OCI-LY1 (cell line): ENCODE measurements around the gene CLBA1.
A peak's percentile ranks its signal among the peaks of the same experiment; 100 is the strongest.

Experiments
- H2AFZ ChIP-seq: fragments of 200-600 bp; sonication (generic), shearing (Covaris generic); 2 replicates; pipeline ENCODE4 v1.6.0; 2014; ENCODE audit warnings: antibody characterized with exemption, mild to moderate bottlenecking, low read length
- H3F3A ChIP-seq: fragments of 200-600 bp; sonication (generic), shearing (Covaris generic); 2 replicates; pipeline ENCODE4 v1.6.0; 2014; ENCODE audit warnings: mild to moderate bottlenecking, antibody characterized with exemption, low read length, moderate library complexity; ENCODE audit not compliant: insufficient read depth
- H3K27ac ChIP-seq: fragments of 200-600 bp; sonication (generic); 2 replicates; pipeline ENCODE4 v1.5.1; 2014; ENCODE audit warnings: low read length, mixed run types, mild to moderate bottlenecking, low read depth; ENCODE audit not compliant: poor library complexity, severe bottlenecking
- H3K27me3 ChIP-seq: fragments of 200-600 bp; sonication (generic); 2 replicates; pipeline ENCODE4 v1.6.0; 2014; ENCODE audit warnings: antibody characterized with exemption, mild to moderate bottlenecking, low read length, moderate library complexity; ENCODE audit not compliant: insufficient read depth
- H3K36me3 ChIP-seq: fragments of 200-600 bp; sonication (generic); 2 replicates; pipeline ENCODE4 v1.6.1; 2014; ENCODE audit warnings: mild to moderate bottlenecking, antibody characterized with exemption, low read length, moderate library complexity, mixed read lengths; ENCODE audit not compliant: insufficient read depth
- H3K4me1 ChIP-seq: fragments of 200-600 bp; sonication (generic); 2 replicates; pipeline ENCODE4 v1.5.1; 2014; ENCODE audit warnings: mild to moderate bottlenecking, low read length, moderate library complexity; ENCODE audit not compliant: insufficient read depth, severe bottlenecking
- H3K4me2 ChIP-seq: fragments of 200-600 bp; sonication (generic), shearing (Covaris generic); 2 replicates; pipeline ENCODE4 v1.6.1; 2014; ENCODE audit warnings: low read length
- H3K4me3 ChIP-seq: fragments of 200-600 bp; sonication (generic); 2 replicates; pipeline ENCODE4 v1.5.1; 2014; ENCODE audit warnings: low read length, low read depth, mild to moderate bottlenecking, mixed read lengths; ENCODE audit not compliant: poor library complexity, severe bottlenecking
- H3K79me2 ChIP-seq: fragments of 200-600 bp; shearing (Covaris generic); 2 replicates; pipeline ENCODE4 v1.6.1; 2016; ENCODE audit warnings: mixed run types, low read length, mixed read lengths; ENCODE audit not compliant: insufficient read depth
- H3K9ac ChIP-seq: fragments of 200-600 bp; sonication (generic), shearing (Covaris generic); 2 replicates; pipeline ENCODE4 v1.6.1; 2014; ENCODE audit warnings: mild to moderate bottlenecking, low read length, mixed read lengths
- H3K9me2 ChIP-seq: fragments of 200-600 bp; sonication (generic), shearing (Covaris generic); 2 replicates; pipeline ENCODE4 v1.6.1; 2014; ENCODE audit warnings: low read depth, mild to moderate bottlenecking, low read length, mixed read lengths
- H3K9me3 ChIP-seq: fragments of 200-600 bp; shearing (Covaris generic); 2 replicates; pipeline ENCODE4 v1.6.1; 2014; ENCODE audit warnings: low read length, mixed read lengths
- H4K20me1 ChIP-seq: fragments of 200-600 bp; sonication (generic), shearing (Covaris generic); 2 replicates; pipeline ENCODE4 v1.6.0; 2016; ENCODE audit warnings: mild to moderate bottlenecking, low read length; ENCODE audit not compliant: insufficient read depth
- EZH2 ChIP-seq: fragments of 200-600 bp; sonication (generic), shearing (Covaris generic); IDR thresholded peaks from 2 replicates; pipeline ENCODE4 v1.8.0; 2017; ENCODE audit warnings: borderline replicate concordance, mixed run types, mild to moderate bottlenecking, antibody characterized with exemption, low read length, moderate library complexity, mixed read lengths
- TF ChIP-seq, protein P1 (sequence below): fragments of 200-600 bp; sonication (generic), shearing (Covaris generic); IDR thresholded peaks from 2 replicates; pipeline ENCODE4 v1.5.1; 2017; ENCODE audit warnings: mild to moderate bottlenecking, antibody characterized with exemption, low read length, moderate library complexity, mixed read lengths

Gene CLBA1

DNA sequence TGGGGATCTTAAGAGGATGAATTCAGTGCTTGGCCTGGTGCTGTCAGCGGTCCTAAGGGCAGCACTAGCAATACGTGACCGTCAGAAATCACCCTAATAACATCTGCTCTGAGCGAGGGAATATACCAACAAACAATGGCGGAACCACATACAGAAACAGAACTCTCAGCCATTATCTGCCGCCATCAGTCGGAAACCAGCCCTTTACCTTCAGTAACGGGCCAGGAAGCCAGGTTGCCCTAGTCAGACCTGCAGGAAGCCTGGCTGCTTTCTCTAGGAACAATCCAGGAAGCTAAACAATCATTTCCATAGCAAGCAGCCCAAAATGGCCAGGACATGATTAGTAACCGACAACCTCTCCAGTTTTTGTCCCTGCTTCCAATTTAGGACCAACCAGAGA is 29.7 kb downstream of the CLBA1 start:
- peak overlapping the region; percentile 79 for H3K27ac ChIP-seq
- H3K4me1 ChIP-seq: peaks cover 76% of the 10 kb centered on the region
- H3K9ac ChIP-seq: peak overlapping the region; percentile 20; the same call in 1 of the 2 replicates

GRCh38 chr14:105015905-105016304 is 30.3 kb downstream of the CLBA1 start:
- H3K4me2 ChIP-seq: peak overlapping the region; percentile 95
- no peaks in the 10 kb centered on the region for H3K9me3 ChIP-seq
- no peak overlapping the region for H2AFZ ChIP-seq
- peak overlapping the region; percentile 79 for H3K27ac ChIP-seq
- H3K36me3 ChIP-seq: peaks cover 56% of the 10 kb centered on the region
- H3K4me3 ChIP-seq: peak overlapping the region; percentile 99
- H3F3A ChIP-seq: no peaks in the 10 kb centered on the region
- H3K79me2 ChIP-seq: peaks cover 95% of the 10 kb centered on the region
- no peaks in the 10 kb centered on the region for H3K9me2 ChIP-seq
- no peaks in the 10 kb centered on the region for H4K20me1 ChIP-seq
- H3K9ac ChIP-seq: peak overlapping the region; percentile 20; the same call in 1 of the 2 replicates
- H3K27me3 ChIP-seq: no peaks in the 10 kb centered on the region
- H3K4me1 ChIP-seq: peaks cover 76% of the 10 kb centered on the region
- TF ChIP-seq EZH2: no peak

More for the DNA sequence above, 29.7 kb downstream of the CLBA1 start:
- Histone ChIP-seq H3K9me2 (no peaks in the 10 kb centered on the region), H2AFZ (no peak overlapping the region), H3K36me3 (peaks cover 63% of the 10 kb centered on the region), H3F3A (no peaks in the 10 kb centered on the region), H3K4me3 (peak overlapping the region; percentile 99), H4K20me1 (no peaks in the 10 kb centered on the region), H3K4me2 (peak overlapping the region; percentile 95), H3K79me2 (peaks cover 100% of the 10 kb centered on the region), H3K9me3 (no peaks in the 10 kb centered on the region), H3K27me3 (no peaks in the 10 kb centered on the region)
- TF ChIP-seq, protein P1, sequence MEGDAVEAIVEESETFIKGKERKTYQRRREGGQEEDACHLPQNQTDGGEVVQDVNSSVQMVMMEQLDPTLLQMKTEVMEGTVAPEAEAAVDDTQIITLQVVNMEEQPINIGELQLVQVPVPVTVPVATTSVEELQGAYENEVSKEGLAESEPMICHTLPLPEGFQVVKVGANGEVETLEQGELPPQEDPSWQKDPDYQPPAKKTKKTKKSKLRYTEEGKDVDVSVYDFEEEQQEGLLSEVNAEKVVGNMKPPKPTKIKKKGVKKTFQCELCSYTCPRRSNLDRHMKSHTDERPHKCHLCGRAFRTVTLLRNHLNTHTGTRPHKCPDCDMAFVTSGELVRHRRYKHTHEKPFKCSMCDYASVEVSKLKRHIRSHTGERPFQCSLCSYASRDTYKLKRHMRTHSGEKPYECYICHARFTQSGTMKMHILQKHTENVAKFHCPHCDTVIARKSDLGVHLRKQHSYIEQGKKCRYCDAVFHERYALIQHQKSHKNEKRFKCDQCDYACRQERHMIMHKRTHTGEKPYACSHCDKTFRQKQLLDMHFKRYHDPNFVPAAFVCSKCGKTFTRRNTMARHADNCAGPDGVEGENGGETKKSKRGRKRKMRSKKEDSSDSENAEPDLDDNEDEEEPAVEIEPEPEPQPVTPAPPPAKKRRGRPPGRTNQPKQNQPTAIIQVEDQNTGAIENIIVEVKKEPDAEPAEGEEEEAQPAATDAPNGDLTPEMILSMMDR: no peak
- TF ChIP-seq EZH2: no peak

GRCh38 chr14:105018414-105018813 is 32.8 kb downstream of the CLBA1 start:
- TF ChIP-seq EZH2: no peak
- TF ChIP-seq, protein P1: no peak
- Histone ChIP-seq H3K9me3 (no peaks in the 10 kb centered on the region), H3K9me2 (no peaks in the 10 kb centered on the region), H4K20me1 (no peaks in the 10 kb centered on the region), H3K27ac (peak overlapping the region; percentile 79), H3K4me1 (peaks cover 77% of the 10 kb centered on the region), H3K9ac (peak overlapping the region; percentile 17; the same call in 1 of the 2 replicates), H3K79me2 (peaks cover 70% of the 10 kb centered on the region), H3K4me3 (peak overlapping the region; percentile 99), H2AFZ (no peak overlapping the region), H3F3A (0 out of 2 replicates have a peak, but pooled peaks cover 2% of the 10 kb centered on the region), H3K36me3 (peaks cover 40% of the 10 kb centered on the region), H3K4me2 (peak overlapping the region; percentile 95), H3K27me3 (no peaks in the 10 kb centered on the region)
